Activated naive CD4-positive, alpha-beta T cell (primary cell): ENCODE data around the gene IVD.

Source experiments
- DNase-seq, 4 experiments: peaks; one replicate each; lab custom pipeline; 2025; lab: John Stamatoyannopoulos, UW

Gene IVD

GRCh38 chr15:40414816-40415215, 9.2 kb downstream of the IVD start:
- DNase-seq: no peak

- no peak for DNase-seq
Observed at GRCh38 chr15:40415226-40415625, 9.6 kb downstream of the IVD start.

- DNase-seq: no peak
Observed at GRCh38 chr15:40416056-40416455, 10.5 kb downstream of the IVD start.

- no peak for DNase-seq
Observed at GRCh38 chr15:40418126-40418525, 12.5 kb downstream of the IVD start.

GRCh38 chr15:40420071-40420713, 14.6 kb downstream of the IVD start:
- DNase-seq: no peak

- DNase-seq: no peak
Observed at GRCh38 chr15:40420793-40421192, 15.2 kb downstream of the IVD start.

- DNase-seq: peak; percentile 59 to 77 (median 70)
Observed at GRCh38 chr15:40421246-40422157, 15.9 kb downstream of the IVD start.

GRCh38 chr15:40424483-40425115, 19.0 kb downstream of the IVD start:
- no peak for DNase-seq

- no peak for DNase-seq
Observed at GRCh38 chr15:40425681-40426080, 20.1 kb downstream of the IVD start.

- no peak for DNase-seq
Observed at GRCh38 chr15:40427188-40427587, 21.6 kb downstream of the IVD start.

GRCh38 chr15:40428185-40428584, 22.6 kb downstream of the IVD start:
- DNase-seq: no peak

GRCh38 chr15:40429068-40429710, 23.6 kb downstream of the IVD start:
- no peak for DNase-seq

GRCh38 chr15:40430271-40430805, 24.7 kb downstream of the IVD start:
- no peak for DNase-seq

GRCh38 chr15:40435023-40435709, 29.6 kb downstream of the IVD start:
- DNase-seq: no peak

GRCh38 chr15:40435710-40436089, 30.1 kb downstream of the IVD start:
- no peak for DNase-seq

- no peak for DNase-seq
Observed at GRCh38 chr15:40436116-40436891, 30.7 kb downstream of the IVD start.

GRCh38 chr15:40436892-40437751, 31.5 kb downstream of the IVD start:
- DNase-seq: no peak

- no peak for DNase-seq
Observed at GRCh38 chr15:40437752-40438687, 32.4 kb downstream of the IVD start.

- DNase-seq: no peak
Observed at GRCh38 chr15:40438712-40439111, 33.1 kb downstream of the IVD start.
